GM19023 (cell line): ENCODE data around the gene DIAPH3.

Source experiments
- ATAC-seq: cut with Tn5 transposase; IDR thresholded peaks from one replicate; pipeline ENCODE4 v1.9.1; 2021; ENCODE audit warnings: mild to moderate bottlenecking, moderate library complexity; ENCODE audit not compliant: unreplicated experiment

Gene DIAPH3

GRCh38 chr13:59963383-59963782, 200.3 kb downstream of the DIAPH3 start:
- ATAC-seq: no peak

- ATAC-seq: no peak
Measured at GRCh38 chr13:59962343-59962742, 201.4 kb downstream of the DIAPH3 start.

DNA sequence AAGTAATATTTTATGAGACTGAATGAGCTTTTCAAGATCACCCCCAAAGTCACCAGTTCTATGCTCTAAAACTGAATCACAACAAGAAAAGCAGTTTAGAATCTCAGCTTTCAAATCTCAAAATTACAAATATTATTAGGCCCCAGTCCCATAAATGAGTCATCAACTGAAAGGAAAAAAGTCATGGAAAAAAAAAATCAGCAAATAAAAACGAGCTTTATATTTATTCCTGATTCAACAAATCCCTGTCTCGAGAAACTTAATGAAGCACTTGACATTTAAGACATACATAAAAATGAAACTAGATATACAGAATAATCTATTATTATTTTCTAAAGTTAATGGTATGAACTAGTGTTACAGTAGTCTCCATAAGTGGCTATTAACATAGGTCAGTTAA, 203.0 kb downstream of the DIAPH3 start:
- no peak for ATAC-seq

GRCh38 chr13:59957438-59957837, 206.3 kb downstream of the DIAPH3 start:
- ATAC-seq: no peak

- no peak for ATAC-seq
Measured at GRCh38 chr13:59954601-59955000, 209.1 kb downstream of the DIAPH3 start.

DNA sequence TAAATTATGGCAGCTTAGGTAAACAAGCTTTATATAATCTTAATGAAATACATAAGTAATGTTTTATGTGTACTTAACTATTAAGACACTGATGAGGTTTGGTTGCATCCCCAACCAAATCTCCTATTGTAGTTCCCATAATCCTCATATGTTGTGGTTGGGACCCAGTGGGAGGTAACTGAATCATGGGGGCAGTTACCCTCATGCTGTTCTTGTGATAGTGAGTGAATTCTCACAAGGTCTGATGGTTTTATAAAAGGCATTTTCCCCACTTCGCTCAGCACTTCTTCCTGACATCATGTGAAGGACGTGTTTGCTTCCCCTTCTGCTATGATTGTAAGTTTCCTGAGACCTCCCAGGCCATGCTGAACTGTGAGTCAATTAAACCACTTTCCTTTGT, 212.7 kb downstream of the DIAPH3 start:
- no peak for ATAC-seq

- no peak for ATAC-seq
Measured at GRCh38 chr13:59950266-59950665, 213.5 kb downstream of the DIAPH3 start.

GRCh38 chr13:59948686-59949085, 215.0 kb downstream of the DIAPH3 start:
- ATAC-seq: no peak

GRCh38 chr13:59946944-59947343, 216.8 kb downstream of the DIAPH3 start:
- no peak for ATAC-seq

GRCh38 chr13:59931621-59932020, 232.1 kb downstream of the DIAPH3 start:
- ATAC-seq: no peak

DNA sequence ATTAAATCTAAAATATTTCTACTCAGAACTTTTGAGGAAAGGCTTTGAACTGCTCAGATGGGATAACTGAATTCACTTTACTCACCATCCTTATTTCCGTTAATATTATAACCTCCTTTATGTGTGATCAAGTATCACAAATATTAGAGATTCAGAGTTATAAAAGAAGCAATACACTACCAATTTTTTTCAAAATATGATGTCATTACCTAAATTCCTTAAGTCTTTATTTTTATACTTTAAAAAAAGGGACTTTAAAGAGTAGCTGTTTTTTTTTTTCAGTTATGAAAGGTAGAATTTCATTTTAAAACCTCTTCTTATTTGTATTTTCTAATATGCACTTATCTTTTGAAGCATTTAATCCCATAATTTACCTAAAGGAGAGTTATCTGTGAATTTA, 239.5 kb downstream of the DIAPH3 start:
- ATAC-seq: no peak

- ATAC-seq: no peak
Measured at GRCh38 chr13:59915252-59915651, 248.5 kb downstream of the DIAPH3 start.

DNA sequence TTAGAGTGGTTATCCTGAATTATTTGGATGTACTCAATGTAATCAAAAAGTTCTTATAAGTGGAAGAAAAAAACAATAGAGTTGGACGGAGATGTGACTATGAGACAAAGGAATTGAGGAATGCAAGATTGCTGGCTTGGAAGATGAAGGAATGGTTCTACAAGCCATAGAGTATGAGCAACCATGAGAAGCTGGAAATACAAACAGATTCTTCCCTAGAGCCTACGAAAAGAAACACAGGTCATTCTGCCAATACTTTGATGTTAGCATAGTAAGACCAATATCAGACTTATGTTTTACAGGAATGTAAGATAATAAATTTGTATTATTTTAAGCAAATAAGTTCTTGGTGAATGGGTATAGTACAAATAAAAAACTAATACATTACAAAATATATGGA, 249.2 kb downstream of the DIAPH3 start:
- ATAC-seq: no peak

DNA sequence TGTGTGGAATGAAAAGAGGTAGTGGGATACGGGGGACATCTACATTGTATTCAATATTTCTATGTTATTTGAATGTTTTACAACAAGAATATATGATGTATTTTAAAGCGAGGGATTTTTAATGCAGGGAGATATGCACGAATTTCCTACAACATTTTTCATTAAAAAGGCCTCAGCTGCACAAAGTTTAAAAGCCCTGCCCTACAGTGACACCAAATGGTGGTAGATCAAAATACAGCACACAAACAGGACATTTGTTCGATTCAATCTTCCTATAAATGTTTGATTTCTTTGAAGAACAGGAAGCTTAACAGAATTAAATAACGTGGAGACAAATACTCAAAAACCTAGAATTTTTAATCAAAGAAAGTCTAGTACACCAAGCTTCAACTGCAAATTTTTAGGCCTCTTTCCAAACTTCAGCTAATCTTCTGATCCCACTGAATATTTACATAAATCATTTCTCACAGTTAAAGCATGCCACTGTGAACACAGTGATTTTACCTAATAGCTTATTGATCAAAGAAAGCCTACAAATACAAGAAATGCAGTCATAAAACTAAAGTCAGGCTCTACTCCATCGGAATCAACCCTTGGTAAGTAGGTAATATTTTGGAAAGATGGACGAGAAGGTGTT, 257.2 kb downstream of the DIAPH3 start:
- no peak for ATAC-seq

DNA sequence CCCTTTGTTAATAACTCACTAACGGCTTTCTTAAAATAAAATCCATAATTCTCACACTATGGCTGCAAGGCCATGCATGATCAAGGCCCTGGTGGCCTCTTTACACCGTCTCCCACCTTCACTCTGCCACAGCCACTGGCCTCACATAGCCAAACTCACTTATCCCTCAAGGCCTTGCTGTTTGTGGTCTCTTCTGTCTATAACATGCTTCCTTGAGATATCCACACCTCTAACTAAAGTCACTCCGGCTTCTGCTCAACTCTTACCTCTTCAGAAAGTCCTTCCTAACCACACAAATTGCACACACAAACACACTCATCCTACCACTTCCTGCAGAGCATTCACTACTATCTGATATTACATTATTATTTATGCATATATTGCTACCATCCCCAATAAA, 262.5 kb downstream of the DIAPH3 start:
- no peak for ATAC-seq

GRCh38 chr13:59898066-59898465, 265.7 kb downstream of the DIAPH3 start:
- ATAC-seq: no peak

- no peak for ATAC-seq
Measured at GRCh38 chr13:59893266-59893665, 270.5 kb downstream of the DIAPH3 start.

GRCh38 chr13:59891053-59891452, 272.7 kb downstream of the DIAPH3 start:
- no peak for ATAC-seq

- no peak for ATAC-seq
Measured at GRCh38 chr13:59890054-59890453, 273.7 kb downstream of the DIAPH3 start.

GRCh38 chr13:59888408-59888807, 275.3 kb downstream of the DIAPH3 start:
- ATAC-seq: no peak

- no peak for ATAC-seq
Measured at GRCh38 chr13:59885076-59885475, 278.7 kb downstream of the DIAPH3 start.

DNA sequence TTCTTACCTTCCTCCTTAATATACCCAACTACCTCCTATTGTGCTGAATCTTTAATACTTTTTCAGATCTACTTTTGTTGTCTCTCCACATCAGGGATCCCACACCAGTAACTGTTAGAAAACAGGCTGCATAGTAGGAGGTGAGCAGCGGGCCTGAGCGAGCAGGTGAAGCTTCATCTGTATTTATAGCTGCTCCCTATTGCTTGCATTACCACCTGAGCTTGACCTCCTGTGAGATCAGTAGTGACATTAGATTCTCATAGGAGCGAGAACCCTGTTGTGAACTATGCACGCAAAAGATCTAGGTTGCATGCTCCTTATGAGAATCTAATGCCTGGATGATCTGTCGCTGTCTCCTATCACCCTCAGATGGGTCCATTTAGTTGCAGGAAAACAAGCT, 279.8 kb downstream of the DIAPH3 start:
- ATAC-seq: no peak

GRCh38 chr13:59880468-59880867, 283.3 kb downstream of the DIAPH3 start:
- no peak for ATAC-seq
